Measurements from ENCODE around the gene SNX33.
"Not testable (repeated sequence)": the region's sequence is repeated elsewhere in the genome, so short reads cannot be mapped to it uniquely, and the experiment has no call there.

Gene SNX33

DNA sequence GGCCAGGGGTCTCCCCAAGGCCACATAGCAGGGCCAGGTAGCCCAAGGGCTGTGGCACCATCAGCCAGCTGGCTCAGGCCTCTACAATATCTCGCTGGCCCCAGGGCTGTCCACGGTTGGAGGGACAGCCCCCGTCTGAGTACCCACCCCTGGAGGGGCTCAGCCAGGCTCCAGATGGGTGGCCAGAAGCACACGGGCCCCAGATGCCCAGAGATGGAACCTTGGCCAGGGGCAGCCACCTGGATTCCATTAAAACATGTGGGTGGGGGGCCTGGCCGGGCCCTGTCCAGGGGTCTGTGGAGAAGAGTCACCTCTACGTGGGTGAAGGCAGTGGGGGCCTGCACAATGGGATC, 56.5 kb downstream of the SNX33 start:
- Mint-ChIP-seq H3K27ac (no peak overlapping the region), H3K36me3 (ENCODE audit: low read depth) (no peaks in the 10 kb centered on the region), H3K27me3 (ENCODE audit: low read depth) (no peaks in the 10 kb centered on the region), H3K4me1 (ENCODE audit: low read depth) (peaks cover 4% of the 10 kb centered on the region), H3K4me3 (no peak overlapping the region), H3K9me3 (no peaks in the 10 kb centered on the region)

DNA sequence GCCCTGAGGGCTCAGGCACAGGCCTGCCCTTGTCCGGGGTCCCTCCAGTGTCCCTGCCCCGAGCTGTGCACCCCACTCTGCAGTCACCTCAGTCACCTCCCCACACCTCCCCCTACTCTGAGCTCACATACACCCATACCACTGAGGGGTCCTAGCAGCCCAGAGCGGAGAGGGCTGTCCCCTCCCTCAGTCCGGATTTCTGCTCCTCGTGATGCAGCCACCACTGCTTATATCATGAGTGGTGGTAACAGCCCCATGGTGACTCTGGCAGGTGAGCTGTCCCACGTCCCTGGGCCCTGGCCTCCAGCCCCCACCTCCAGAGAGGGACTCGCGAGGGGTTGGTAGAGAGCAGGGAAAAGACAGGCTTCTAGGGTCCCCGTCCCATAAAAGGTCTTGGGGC, 56.9 kb downstream of the SNX33 start:
- Mint-ChIP-seq H3K27me3 (ENCODE audit: low read depth) (no peaks in the 10 kb centered on the region), H3K9me3 (no peaks in the 10 kb centered on the region), H3K4me1 (ENCODE audit: low read depth) (peaks cover 2% of the 10 kb centered on the region)

DNA sequence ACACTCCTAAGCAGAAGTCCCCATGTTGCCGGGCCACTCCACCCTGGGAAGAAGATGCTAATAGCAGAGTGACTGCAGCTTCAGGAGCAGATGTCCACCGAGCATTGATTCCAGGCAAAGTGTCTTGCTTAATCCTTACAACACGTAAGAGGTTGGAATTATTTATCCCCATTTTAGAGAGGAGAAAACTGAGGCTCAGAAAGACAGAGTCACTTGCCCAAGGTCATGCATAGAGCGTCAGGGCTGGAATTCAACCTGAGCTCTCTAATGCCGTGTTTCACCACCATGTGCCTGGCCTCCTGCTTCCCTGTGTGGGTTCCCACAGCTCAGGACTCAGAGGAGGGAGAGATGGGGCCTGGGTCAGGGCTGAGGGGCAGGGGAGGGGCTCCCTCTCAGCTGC, 57.7 kb downstream of the SNX33 start:
- H3K27me3 Mint-ChIP-seq (ENCODE audit: low read depth); H3K27ac Mint-ChIP-seq; H3K9me3 Mint-ChIP-seq; H3K36me3 Mint-ChIP-seq (ENCODE audit: low read depth); H3K4me1 Mint-ChIP-seq (ENCODE audit: low read depth); H3K4me3 Mint-ChIP-seq: not testable (repeated sequence)

More for the DNA sequence above, 56.9 kb downstream of the SNX33 start:
- Mint-ChIP-seq H3K36me3 (ENCODE audit: low read depth) (no peaks in the 10 kb centered on the region), H3K27ac (no peak overlapping the region), H3K4me3 (no peak overlapping the region)

DNA sequence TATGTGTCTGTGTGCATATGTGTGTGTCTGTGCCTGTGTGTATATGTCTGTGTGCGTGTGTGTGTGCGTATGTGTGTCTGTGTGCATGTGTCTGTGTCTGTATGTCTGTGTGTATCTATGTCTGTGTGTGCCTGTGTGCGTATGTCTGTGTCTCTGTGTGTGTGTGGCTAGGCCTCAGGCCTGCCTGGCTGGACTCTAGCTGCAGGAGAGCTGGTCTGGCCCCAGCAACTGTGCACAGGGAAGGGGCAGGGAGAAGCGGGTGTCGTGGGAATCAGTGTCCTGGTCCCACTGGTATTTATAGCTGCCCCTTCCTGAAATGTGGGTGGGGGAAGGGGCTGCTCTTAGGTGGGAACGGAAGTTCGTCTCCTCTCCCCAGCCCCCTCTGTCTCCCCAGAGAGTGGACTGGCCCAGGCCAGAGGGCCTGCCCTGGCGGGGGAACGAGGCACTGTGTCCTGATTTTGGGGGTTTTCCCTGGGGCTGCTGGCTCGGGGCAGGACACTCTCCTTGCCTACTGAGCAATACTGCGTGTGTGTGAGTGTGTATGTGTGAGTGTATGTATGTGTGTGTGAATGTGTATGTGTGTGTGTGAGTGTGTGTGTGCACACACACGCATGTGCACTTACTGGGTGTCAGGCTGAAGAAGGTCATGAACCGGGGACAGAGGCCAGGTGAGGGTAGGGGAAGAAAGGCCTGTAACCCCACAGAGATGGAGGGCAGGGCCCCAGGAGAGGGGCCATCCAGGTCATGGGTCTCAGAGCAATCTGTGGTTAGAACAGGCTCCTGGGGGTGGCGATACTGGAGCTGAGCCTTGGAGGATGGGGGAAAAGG, 58.4 kb downstream of the SNX33 start:
- peaks cover 2% of the 10 kb centered on the region for H3K4me1 Mint-ChIP-seq (ENCODE audit: low read depth)
- H3K36me3 Mint-ChIP-seq (ENCODE audit: low read depth): no peaks in the 10 kb centered on the region
- no peak overlapping the region for H3K4me3 Mint-ChIP-seq
- no peaks in the 10 kb centered on the region for H3K27me3 Mint-ChIP-seq (ENCODE audit: low read depth)
- no peak overlapping the region for H3K27ac Mint-ChIP-seq
- H3K9me3 Mint-ChIP-seq: no peaks in the 10 kb centered on the region

DNA sequence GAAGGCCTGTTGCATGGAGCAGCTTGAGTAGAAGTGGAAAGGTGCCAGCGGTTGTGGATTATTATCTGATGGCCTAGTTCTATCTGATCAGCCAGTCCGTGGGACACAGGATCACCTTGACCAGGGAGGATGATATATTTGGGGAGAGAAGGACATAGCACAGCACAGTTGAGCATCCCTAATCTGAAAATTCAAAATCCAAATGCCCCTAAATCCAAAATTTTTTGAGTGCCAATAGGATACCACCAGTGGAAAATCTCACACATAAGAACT, 58.9 kb downstream of the SNX33 start:
- H3K27me3 Mint-ChIP-seq (ENCODE audit: low read depth): peaks cover 3% of the 10 kb centered on the region
- peaks cover 2% of the 10 kb centered on the region for H3K4me1 Mint-ChIP-seq (ENCODE audit: low read depth)
- H3K9me3 Mint-ChIP-seq: no peaks in the 10 kb centered on the region
- H3K27ac Mint-ChIP-seq: no peak overlapping the region
- H3K36me3 Mint-ChIP-seq (ENCODE audit: low read depth): no peaks in the 10 kb centered on the region
- H3K4me3 Mint-ChIP-seq: no peak overlapping the region

DNA sequence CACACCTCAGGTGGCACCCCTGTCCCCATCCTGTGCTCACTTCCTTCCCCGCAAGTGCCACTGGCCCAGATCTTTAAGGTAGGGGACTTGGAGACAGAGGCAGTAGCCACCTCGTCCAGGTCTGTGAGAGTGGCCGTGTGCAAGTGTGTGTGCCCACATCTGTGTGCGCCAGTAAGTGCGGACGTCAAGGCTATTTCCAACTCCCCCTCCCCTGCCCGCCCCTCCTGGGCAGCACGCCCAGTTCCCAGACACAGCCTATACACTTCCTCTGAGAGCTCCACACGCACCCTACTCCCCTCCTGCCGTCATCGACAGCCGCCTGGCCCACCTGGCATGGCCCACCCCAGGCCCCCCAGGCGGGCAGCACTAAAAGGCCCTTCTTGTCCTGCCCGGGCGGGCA, 61.7 kb downstream of the SNX33 start:
- H3K9me3 Mint-ChIP-seq; H3K36me3 Mint-ChIP-seq (ENCODE audit: low read depth); H3K27ac Mint-ChIP-seq; H3K4me3 Mint-ChIP-seq; H3K4me1 Mint-ChIP-seq (ENCODE audit: low read depth): not testable (repeated sequence)
- peaks cover 19% of the 10 kb centered on the region for H3K27me3 Mint-ChIP-seq (ENCODE audit: low read depth)

DNA sequence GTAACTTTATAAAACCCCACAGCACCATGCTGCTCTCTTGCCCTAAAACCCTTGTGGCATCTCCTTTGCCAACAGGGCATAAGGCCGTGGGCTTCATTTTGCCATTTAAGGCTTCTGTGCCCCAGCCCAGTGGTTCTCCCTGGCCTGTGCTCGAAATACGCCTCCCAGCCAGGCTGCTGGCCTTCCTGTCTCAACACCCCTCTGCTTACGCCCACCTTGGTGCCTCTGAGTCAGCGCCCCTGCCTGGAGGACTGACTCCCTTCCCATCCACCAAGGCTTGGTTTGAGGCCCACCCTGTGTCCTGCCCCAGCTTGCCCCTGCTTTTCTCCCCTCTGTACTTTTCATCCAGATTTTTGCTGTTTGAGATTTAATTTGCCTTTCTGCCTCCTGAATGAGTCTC, 63.2 kb downstream of the SNX33 start:
- peaks cover 22% of the 10 kb centered on the region for H3K27me3 Mint-ChIP-seq (ENCODE audit: low read depth)
- H3K36me3 Mint-ChIP-seq (ENCODE audit: low read depth); H3K27ac Mint-ChIP-seq; H3K9me3 Mint-ChIP-seq; H3K4me1 Mint-ChIP-seq (ENCODE audit: low read depth); H3K4me3 Mint-ChIP-seq: not testable (repeated sequence)

DNA sequence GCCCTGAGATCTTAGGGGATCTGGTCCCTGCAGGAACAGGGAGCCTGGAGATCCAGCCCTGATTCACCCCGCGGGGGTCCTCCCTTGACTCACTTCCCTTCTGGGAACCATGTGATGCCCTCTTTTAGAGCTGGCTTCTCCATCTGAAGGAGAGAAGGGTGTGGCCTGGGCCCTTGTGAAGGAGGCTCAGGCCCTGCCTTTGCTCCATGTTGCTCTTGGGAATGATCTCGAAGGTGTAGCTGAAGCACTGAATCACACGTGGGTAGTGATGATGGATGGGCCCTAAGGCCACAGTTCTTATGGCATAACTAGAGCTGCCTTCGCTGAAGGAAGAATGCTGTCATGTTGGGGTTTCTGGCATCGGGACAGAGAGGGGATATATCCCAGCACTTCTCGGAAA, 63.8 kb downstream of the SNX33 start:
- not testable (repeated sequence) for H3K36me3 Mint-ChIP-seq (ENCODE audit: low read depth); H3K4me1 Mint-ChIP-seq (ENCODE audit: low read depth); H3K27ac Mint-ChIP-seq; H3K4me3 Mint-ChIP-seq; H3K9me3 Mint-ChIP-seq
- H3K27me3 Mint-ChIP-seq (ENCODE audit: low read depth): peaks cover 22% of the 10 kb centered on the region

Measured in T-helper 1 cell treated with Interleukin-12 subunit alpha and Interleukin-12 subunit beta and Interleukin-4 antibody, amounts not matched to agents 30 μg/mL and 1 μg/mL, for 36 hours (primary cell).